WTC11 (cell line): ENCODE measurements around the gene OSMR. TPM values are rescaled to one million over a fixed set of nuclear protein-coding genes. Genes with fewer than 3 reads are reported as not detected.

Source experiments
- ATAC-seq: fragments of 200-7000 bp; cut with Tn5 transposase; 2 replicates; pipeline ENCODE4 v1.10.0; 2021; ENCODE audit warnings: mild to moderate bottlenecking, moderate library complexity
- CTCF ChIA-PET: fragments of 300-600 bp; sonication (Branson Sonifier 250); formaldehyde crosslinking; loops from one replicate; lab custom pipeline; 2021; ENCODE audit warnings: antibody characterized with exemption; lab: Charles Lee
- POLR2A ChIA-PET: fragments of 350-600 bp; sonication (Branson Sonifier 250); formaldehyde crosslinking; loops from one replicate; lab custom pipeline; 2021; ENCODE audit warnings: antibody characterized with exemption; lab: Charles Lee
- DNase-seq: peaks from one replicate; pipeline ENCODE4 v3.0.0; 2021; ENCODE audit warnings: low spot score
- H3K27ac Mint-ChIP-seq: 2 replicates; pipeline ENCODE4 v1.8.0; 2021; ENCODE audit warnings: mixed read lengths
- H3K27me3 Mint-ChIP-seq: 2 replicates; pipeline ENCODE4 v1.8.0; 2021; ENCODE audit warnings: low read depth, mild to moderate bottlenecking, moderate library complexity, mixed read lengths
- H3K36me3 Mint-ChIP-seq: 2 replicates; pipeline ENCODE4 v1.8.0; 2021; ENCODE audit warnings: mixed read lengths
- H3K4me1 Mint-ChIP-seq: 2 replicates; pipeline ENCODE4 v1.8.0; 2022; ENCODE audit warnings: mixed read lengths
- H3K4me3 Mint-ChIP-seq: 2 replicates; pipeline ENCODE4 v1.8.0; 2021; ENCODE audit warnings: mild to moderate bottlenecking, moderate library complexity, mixed read lengths
- H3K9me3 Mint-ChIP-seq: 2 replicates; pipeline ENCODE4 v1.8.0; 2021; ENCODE audit warnings: mixed read lengths
- CTCF ChIP-seq: fragments of 200-600 bp; IDR thresholded peaks from 2 replicates; pipeline ENCODE4 v1.8.0; 2022; ENCODE audit warnings: antibody characterized with exemption
- GTF2I ChIP-seq: fragments of 250-450 bp; sonication (Bioruptor Pico); conservative IDR thresholded peaks from 2 replicates; pipeline ENCODE4 v1.4.0; 2021; ENCODE audit warnings: mild to moderate bottlenecking
- MYBL2 ChIP-seq: sonication (generic); formaldehyde crosslinking; IDR thresholded peaks from 2 replicates; pipeline ENCODE4 v1.8.1; 2023; ENCODE audit warnings: mild to moderate bottlenecking, moderate library complexity, missing genetic modification reagents
- RELA ChIP-seq: sonication (generic); formaldehyde crosslinking; IDR thresholded peaks from 2 replicates; pipeline ENCODE4 v1.8.1; 2022; ENCODE audit warnings: missing genetic modification reagents, mild to moderate bottlenecking, borderline replicate concordance
- SMAD3 ChIP-seq: sonication (generic); formaldehyde crosslinking; IDR thresholded peaks from 2 replicates; pipeline ENCODE4 v1.8.0; 2022; ENCODE audit warnings: missing genetic modification reagents, mild to moderate bottlenecking, borderline replicate concordance
- TP53 ChIP-seq: sonication (generic); formaldehyde crosslinking; IDR thresholded peaks from 2 replicates; pipeline ENCODE4 v1.8.1; 2023; ENCODE audit warnings: mild to moderate bottlenecking, missing genetic modification reagents
- ZNF219 ChIP-seq: sonication (generic); formaldehyde crosslinking; IDR thresholded peaks from 2 replicates; pipeline ENCODE4 v1.8.0; 2023; ENCODE audit warnings: missing genetic modification reagents, mild to moderate bottlenecking, borderline replicate concordance
- ZNF232 ChIP-seq: sonication (generic); formaldehyde crosslinking; IDR thresholded peaks from 2 replicates; pipeline ENCODE4 v1.8.0; 2022; ENCODE audit warnings: mild to moderate bottlenecking, missing genetic modification reagents
- ZNF425 ChIP-seq: fragments of 250-450 bp; sonication (Bioruptor Pico); conservative IDR thresholded peaks from 2 replicates; pipeline ENCODE4 v1.9.0; 2021; ENCODE audit warnings: mild to moderate bottlenecking
- total RNA-seq: library from RNA; stranded (reverse); gene quantifications from 3 replicates; pipeline ENCODE4 v1.2.3, GENCODE V29; 2021
- TF ChIP-seq, protein P1 (sequence below): sonication (generic); formaldehyde crosslinking; IDR thresholded peaks from 2 replicates; pipeline ENCODE4 v1.8.1; 2023; ENCODE audit warnings: mild to moderate bottlenecking, missing genetic modification reagents, moderate library complexity
- TF ChIP-seq, protein P2 (sequence below): sonication (generic); formaldehyde crosslinking; IDR thresholded peaks from 2 replicates; pipeline ENCODE4 v1.8.1; 2023; ENCODE audit warnings: mild to moderate bottlenecking, missing genetic modification reagents, moderate library complexity
- TF ChIP-seq, protein P3 (sequence below): sonication (generic); formaldehyde crosslinking; IDR thresholded peaks from 2 replicates; pipeline ENCODE4 v1.8.0; 2023; ENCODE audit warnings: missing genetic modification reagents, mild to moderate bottlenecking, borderline replicate concordance
- TF ChIP-seq, protein P4 (sequence below): sonication (generic); formaldehyde crosslinking; IDR thresholded peaks from 2 replicates; pipeline ENCODE4 v1.8.1; 2022; ENCODE audit warnings: missing genetic modification reagents, borderline replicate concordance

OSMR gene
- total RNA-seq, 1 experiment from 2014 or later: 2.3 TPM

DNA sequence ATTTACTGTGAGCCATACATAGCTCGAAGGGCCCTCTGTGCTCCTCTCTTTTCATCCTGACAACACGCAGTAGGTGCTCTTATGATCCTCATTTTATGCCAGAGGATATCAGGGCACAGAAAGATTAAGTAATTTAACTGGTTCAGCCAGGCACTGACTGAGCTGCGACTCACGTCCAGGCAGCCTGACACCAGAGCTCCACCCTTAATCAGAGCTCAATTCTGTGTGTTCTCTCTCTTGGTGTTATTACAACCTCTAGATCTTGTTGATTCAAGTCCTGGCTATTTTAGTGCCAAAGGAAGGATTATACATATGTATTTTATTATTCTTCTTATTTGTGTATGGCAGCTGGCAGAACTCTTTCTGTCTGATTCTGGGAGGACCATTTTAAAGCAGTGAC, 59.7 kb downstream of the OSMR start:
- Mint-ChIP-seq H3K4me1 (no peaks in the 10 kb centered on the region), H3K4me3 (no peak overlapping the region), H3K36me3 (peaks cover 21% of the 10 kb centered on the region), H3K27ac (no peak overlapping the region), H3K9me3 (peaks cover 38% of the 10 kb centered on the region), H3K27me3 (peaks cover 5% of the 10 kb centered on the region; the same call in 1 of the 2 replicates)
- TF ChIP-seq GTF2I (CRISPR knock-in tag) (no peak), MYBL2 (CRISPR knock-in tag) (no peak), ZNF232 (CRISPR knock-in tag) (no peak), SMAD3 (CRISPR knock-in tag) (no peak), CTCF (no peak), ZNF425 (CRISPR knock-in tag) (no peak), RELA (no peak), ZNF219 (CRISPR knock-in tag) (no peak)
- TF ChIP-seq, protein P1, sequence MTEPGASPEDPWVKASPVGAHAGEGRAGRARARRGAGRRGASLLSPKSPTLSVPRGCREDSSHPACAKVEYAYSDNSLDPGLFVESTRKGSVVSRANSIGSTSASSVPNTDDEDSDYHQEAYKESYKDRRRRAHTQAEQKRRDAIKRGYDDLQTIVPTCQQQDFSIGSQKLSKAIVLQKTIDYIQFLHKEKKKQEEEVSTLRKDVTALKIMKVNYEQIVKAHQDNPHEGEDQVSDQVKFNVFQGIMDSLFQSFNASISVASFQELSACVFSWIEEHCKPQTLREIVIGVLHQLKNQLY: no peak
- TF ChIP-seq, protein P2, sequence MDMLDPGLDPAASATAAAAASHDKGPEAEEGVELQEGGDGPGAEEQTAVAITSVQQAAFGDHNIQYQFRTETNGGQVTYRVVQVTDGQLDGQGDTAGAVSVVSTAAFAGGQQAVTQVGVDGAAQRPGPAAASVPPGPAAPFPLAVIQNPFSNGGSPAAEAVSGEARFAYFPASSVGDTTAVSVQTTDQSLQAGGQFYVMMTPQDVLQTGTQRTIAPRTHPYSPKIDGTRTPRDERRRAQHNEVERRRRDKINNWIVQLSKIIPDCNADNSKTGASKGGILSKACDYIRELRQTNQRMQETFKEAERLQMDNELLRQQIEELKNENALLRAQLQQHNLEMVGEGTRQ (CRISPR knock-in tag): no peak
- TF ChIP-seq, protein P3, sequence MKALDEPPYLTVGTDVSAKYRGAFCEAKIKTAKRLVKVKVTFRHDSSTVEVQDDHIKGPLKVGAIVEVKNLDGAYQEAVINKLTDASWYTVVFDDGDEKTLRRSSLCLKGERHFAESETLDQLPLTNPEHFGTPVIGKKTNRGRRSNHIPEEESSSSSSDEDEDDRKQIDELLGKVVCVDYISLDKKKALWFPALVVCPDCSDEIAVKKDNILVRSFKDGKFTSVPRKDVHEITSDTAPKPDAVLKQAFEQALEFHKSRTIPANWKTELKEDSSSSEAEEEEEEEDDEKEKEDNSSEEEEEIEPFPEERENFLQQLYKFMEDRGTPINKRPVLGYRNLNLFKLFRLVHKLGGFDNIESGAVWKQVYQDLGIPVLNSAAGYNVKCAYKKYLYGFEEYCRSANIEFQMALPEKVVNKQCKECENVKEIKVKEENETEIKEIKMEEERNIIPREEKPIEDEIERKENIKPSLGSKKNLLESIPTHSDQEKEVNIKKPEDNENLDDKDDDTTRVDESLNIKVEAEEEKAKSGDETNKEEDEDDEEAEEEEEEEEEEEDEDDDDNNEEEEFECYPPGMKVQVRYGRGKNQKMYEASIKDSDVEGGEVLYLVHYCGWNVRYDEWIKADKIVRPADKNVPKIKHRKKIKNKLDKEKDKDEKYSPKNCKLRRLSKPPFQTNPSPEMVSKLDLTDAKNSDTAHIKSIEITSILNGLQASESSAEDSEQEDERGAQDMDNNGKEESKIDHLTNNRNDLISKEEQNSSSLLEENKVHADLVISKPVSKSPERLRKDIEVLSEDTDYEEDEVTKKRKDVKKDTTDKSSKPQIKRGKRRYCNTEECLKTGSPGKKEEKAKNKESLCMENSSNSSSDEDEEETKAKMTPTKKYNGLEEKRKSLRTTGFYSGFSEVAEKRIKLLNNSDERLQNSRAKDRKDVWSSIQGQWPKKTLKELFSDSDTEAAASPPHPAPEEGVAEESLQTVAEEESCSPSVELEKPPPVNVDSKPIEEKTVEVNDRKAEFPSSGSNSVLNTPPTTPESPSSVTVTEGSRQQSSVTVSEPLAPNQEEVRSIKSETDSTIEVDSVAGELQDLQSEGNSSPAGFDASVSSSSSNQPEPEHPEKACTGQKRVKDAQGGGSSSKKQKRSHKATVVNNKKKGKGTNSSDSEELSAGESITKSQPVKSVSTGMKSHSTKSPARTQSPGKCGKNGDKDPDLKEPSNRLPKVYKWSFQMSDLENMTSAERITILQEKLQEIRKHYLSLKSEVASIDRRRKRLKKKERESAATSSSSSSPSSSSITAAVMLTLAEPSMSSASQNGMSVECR (CRISPR knock-in tag): no peak
- CTCF ChIA-PET: interaction anchor here (2.0 kb wide), 1 partner anchor 16 kb away, joined by 5 read pairs; no protein-coding TSS in a partner anchor
- POLR2A ChIA-PET: no interaction called here
- no peak for DNase-seq
- ATAC-seq: no peak

DNA sequence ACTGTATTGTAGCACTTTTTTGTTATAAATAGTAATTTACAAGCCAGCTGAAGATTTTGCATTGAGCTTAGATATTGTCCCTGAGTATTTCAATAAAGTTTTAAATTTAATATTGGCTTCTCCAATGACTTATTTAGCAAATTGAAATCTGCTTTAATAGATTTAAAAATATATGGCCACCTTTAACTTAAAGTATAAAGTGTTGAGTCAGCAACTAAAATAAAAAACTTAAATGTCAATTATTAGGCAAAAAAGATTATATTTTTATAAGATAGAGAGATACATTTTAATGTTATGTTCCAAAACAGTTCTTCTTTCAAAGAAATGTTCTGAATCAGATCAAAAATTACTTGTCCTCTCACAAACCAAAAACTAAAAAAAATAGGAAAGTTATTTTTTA, 60.7 kb downstream of the OSMR start:
- H3K27ac Mint-ChIP-seq: no peak overlapping the region
- H3K4me1 Mint-ChIP-seq: no peaks in the 10 kb centered on the region
- TF ChIP-seq, protein P4, sequence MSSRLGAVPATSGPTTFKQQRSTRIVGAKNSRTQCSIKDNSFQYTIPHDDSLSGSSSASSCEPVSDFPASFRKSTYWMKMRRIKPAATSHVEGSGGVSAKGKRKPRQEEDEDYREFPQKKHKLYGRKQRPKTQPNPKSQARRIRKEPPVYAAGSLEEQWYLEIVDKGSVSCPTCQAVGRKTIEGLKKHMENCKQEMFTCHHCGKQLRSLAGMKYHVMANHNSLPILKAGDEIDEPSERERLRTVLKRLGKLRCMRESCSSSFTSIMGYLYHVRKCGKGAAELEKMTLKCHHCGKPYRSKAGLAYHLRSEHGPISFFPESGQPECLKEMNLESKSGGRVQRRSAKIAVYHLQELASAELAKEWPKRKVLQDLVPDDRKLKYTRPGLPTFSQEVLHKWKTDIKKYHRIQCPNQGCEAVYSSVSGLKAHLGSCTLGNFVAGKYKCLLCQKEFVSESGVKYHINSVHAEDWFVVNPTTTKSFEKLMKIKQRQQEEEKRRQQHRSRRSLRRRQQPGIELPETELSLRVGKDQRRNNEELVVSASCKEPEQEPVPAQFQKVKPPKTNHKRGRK (CRISPR knock-in tag): no peak
- TF ChIP-seq ZNF232 (CRISPR knock-in tag) (no peak), TP53 (CRISPR knock-in tag) (no peak), SMAD3 (CRISPR knock-in tag) (no peak)
- DNase-seq: no peak
- H3K4me3 Mint-ChIP-seq: no peak overlapping the region
- ATAC-seq: no peak
- POLR2A ChIA-PET: no interaction called here
- peaks cover 21% of the 10 kb centered on the region for H3K36me3 Mint-ChIP-seq
- peaks cover 45% of the 10 kb centered on the region for H3K9me3 Mint-ChIP-seq
- CTCF ChIA-PET: interaction anchor here (2.0 kb wide), 1 partner anchor 15 kb away, joined by 5 read pairs; no protein-coding TSS in a partner anchor
- H3K27me3 Mint-ChIP-seq: peaks cover 5% of the 10 kb centered on the region; the same call in 1 of the 2 replicates
